ENCODE results near the gene TGM5.
A peak's percentile ranks its signal among the peaks of the same experiment; 100 is the strongest.
"Not testable (repeated sequence)": the region's sequence is repeated elsewhere in the genome, so short reads cannot be mapped to it uniquely, and the experiment has no call there.

TGM5 gene

DNA sequence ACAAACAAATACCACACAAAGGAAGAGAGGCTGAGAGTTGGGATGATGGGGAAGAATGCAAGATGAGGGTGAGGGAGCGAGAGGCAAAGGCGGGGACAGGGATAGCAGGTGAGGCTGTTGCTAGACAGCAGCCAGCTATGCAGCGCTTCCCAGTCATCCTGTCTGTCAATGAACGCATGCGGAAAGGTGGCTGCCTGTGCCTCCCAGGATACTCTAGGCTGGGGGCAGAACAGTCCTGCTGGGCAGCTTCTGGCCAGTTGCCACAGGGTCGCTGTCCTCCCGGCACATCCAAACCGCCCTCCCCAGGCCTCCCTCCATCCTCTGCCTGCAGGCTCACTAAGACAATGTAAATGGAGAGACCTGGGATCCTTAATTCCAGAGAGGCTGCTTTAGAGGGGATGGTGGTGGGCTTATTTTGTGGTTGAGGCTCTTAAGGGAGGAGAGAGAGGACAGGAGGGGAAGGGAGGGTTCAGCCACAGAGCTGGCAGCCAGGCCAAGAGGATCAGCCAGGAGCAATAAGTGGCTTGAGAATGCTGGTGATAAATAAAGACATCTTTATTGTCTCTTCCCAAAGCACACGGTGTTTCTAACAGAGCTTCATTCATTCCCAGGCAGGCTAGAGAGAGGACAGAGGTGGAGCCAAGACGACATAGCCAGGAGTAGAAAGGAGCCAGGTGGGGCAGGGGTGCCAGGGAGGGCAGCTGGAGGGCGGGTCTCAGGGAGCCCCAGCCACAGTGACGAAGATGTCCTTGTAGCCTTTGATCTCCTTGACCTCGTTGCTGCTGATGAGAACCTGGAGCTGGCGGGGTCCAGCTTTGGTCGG lies 9.2 kb upstream of the TGM5 start:
- no peak for DNase-seq

DNA sequence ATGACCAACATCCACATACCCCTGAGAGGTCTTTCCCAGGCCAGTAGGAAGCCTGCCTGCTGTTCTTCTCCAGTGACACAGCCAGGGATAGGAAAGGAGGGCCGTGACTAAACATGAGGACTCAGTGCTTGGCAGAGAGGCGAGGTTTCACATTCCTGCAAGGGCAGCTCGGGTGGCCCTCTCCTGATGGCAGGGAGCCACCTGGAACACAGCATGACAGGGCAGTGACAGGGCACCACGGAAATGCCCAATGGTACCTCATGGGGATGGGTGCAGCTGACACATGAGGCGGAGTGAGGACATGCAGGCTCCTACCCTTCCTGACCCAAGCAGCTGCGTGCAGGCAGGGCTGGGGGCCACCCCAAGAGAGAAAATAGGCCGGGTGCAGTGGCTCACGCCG lies 7.4 kb upstream of the TGM5 start:
- DNase-seq: no peak

DNA sequence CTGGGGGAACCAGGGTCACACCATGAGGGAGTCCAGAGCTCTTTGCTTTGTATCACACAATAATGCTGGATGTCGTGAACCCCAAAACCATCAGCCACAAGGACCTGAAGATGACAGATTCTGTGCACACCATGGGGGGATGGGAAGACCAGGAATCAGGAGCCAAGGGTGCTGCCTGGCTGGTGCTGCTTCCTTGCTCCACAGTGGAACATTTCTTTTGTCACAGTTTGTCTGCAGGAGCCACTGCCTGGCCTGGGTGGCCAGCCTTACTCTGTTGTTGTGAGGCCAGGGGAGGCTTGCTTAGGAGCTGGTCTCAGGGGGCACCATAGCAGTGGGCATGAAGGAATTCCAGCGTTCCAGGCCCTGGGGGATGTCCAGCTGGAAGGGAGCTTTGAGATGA lies 6.5 kb upstream of the TGM5 start:
- no peak for DNase-seq

DNA sequence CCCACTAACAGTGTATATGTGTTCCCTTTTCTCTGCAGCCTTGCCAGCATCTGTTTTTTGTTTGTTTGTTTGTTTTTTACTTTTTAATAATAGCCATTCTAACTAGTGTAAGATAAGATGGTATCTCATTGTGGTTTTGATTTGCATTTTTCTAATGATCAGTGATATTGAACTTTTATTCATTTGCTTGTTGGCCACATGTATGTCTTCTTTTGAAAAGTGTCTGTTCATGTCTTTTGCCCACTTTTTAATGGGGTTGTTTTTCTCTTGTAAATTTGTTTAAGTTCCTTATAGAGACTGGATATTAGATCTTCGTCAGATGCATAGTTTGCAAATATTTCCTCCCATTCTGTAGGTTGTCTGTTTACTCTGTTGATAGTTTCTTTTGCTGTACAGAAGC lies 5.2 kb upstream of the TGM5 start:
- not testable (repeated sequence) for DNase-seq

DNA sequence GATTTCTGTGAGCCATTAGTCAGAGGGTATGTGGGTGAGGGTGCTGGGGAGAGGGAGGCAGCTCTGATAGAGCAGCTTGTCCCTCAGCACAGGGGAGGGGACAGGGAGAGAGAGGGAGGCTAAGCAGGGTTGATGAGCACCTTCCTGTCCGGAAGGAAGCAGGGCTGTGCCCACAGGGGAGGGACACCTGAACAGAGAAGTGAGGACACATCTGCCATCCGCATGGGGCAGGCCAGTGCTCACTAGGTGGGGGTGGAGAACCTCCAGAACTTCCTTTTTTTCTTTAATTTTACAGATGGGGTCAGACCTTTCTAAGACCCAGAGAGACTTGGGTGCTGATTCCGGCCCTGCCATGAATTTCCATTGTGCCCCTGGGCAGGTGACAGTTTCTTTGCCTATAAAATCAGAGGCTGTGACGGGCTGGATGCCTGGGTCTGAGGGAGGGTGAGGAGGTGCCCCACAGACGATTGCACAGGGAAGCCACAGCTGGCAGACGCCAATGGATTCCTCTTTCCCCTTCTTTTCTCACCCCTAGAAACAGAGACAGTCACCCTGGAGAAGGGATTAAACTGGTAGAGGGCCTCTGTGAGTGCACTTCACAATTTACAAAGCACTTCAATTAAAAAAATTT lies 4.1 kb upstream of the TGM5 start:
- peak; percentile 35 for DNase-seq

DNA sequence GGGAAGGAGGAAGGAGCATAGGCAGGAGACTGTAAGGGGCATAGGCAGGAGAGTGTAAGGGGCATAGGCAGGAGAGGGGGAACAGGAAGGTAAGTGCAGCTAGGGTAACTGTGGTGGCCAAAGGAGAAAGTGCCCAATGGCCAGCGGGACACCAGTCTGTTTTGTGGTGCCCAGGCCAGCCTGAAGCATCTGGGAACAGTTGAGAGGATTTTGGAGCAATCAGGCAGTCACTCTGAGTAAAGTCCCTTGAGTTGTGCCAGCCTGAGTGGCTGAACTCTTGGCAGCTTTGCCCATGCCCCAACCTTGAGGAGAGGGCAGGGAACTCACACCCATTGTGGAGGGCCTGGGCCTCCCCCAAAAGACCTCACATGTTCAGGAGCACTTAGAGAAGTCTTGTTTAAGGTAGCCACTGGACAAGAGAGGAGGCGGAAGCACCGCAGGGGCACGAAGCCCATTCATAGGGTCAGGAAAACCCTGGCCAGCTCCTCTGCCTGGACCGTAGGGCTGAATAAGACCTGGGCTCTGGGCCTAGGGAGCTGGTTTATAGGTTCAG lies 3.5 kb upstream of the TGM5 start:
- no peak for DNase-seq

DNA sequence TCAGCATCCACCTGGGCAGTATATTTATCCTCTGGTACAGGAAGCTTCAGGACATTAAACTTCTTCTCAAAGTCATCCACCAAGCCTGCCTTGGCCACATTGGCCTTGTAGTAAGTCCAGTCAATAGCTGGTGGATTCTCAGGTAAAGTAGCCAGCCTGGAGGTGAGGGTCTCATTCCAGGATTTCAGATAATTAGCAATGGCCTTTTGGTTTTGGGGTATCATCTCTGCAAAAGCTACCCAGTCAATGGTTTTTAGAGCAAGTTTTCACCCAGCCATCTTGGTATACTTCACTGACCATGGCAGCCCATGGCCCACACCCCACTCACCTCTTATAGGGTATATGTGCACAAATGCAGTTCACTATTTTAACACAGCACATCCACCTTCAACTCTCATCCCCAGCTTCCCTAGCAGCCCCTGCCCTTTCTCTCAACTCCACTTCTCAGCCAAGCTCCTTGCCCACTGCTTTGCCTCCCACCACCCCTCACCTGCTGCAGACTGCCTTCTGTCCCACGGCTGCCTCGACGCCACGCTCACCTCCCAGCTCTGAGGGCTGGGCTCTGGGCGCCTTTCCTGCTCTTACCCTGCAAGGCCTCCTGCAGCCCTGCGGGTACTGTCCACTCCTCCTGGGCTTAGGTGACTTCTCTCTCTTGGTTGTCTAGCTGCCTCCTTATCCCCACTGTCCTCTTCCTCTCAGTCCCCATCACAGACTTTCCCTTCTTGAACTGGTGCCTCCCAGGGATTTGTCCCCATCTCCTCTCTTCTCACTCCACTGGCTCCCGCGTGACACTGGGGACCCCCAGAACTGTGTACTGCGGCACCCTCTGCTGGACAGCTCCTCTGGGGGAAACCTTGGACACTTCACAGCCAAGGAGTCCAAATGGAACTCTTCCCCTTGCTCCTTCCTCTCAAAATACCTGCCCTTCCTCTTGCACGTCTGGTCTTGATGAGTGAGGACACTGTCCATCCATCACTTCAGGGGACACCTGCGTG lies 1.7 kb upstream of the TGM5 start:
- DNase-seq: peak; percentile 53

DNA sequence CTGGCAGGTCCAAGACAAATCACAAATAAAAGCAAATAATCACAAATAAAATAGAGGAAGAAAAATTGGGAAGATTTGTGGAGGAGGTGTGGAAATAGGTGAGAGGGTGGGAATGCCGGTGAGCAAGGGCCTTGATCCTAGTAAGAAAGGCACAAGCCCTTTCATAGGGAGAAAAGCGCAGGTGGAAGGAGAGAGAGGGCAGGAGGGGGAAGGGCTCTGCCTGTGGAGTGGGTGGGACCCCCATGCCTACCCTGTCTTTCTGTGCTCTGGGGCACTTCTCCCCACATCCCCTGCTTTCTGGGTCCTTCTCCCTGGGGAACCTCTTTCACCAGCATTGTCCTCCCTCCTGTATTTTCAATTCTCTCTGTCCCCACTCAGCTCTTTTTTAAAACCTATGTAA lies 711 bp upstream of the TGM5 start:
- DNase-seq: no peak

DNA sequence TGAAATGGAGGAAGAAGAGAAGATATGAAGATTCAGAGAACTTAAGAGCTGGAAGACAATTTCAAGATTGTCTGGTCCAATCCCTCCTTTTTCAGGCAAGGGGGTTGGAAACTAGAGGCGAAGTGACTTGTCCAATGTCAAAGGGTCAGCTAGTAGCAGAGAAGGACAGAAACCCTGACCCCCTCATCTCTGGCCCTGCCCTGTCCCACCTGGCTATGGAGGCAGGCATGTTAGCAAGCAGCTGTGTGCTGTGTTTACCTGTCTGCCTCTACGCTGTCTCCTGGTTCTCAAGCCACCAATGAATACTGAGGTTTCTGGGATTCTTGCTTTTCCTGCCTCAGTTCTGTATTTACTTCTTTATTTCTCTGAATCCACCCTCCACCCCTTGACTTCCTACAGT lies 342 bp downstream of the TGM5 start:
- no peak for DNase-seq

DNA sequence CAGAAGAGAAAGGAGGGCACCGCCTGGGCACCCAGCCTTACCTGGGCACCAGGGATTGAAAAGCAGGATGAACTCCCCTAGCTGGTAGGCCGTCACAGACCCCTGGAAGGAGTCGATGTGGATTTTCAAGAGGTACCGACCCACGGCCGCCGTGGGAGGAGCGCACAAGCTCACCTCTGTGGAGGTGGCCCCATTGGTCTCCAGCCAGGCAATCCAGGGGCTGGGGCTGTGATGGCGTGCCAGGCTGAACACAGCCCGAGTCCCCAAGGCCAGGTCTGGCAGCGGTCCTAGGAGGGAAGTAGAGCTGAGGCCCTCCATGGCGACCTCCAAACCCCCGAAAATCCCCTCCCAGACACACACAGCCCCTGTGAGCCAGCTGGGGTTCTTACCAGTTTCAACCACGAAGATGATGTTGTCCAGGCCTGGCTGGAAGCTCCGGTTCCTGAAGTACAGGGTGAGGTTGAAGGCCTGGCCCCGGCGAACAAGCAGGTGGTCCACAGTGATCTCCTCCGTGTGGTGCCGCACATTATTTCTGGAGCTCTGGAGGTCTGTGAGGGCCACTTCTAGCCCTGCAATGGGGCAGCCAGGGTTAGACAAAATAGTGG lies 6.6 kb downstream of the TGM5 start:
- DNase-seq: no peak

DNA sequence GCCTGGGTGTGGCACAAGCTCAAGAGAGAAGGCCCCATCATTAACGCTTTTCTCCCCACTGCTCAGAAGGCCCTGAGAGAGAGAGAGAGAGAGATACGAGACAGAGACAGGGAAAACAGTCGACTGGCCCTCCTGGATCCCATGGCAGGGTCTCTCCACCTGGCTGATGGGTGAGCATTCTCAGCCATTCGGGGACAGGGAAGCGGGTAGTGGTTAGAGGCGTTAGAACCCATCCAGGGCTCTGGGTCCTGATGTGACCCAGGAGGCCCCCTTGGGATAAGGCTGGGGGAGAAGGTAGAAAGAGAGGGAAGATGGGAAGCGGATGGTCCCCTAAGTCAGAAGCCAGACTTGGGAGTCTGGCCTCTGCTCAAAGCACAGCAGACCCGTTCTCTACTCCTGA lies 7.9 kb downstream of the TGM5 start:
- no peak for DNase-seq

DNA sequence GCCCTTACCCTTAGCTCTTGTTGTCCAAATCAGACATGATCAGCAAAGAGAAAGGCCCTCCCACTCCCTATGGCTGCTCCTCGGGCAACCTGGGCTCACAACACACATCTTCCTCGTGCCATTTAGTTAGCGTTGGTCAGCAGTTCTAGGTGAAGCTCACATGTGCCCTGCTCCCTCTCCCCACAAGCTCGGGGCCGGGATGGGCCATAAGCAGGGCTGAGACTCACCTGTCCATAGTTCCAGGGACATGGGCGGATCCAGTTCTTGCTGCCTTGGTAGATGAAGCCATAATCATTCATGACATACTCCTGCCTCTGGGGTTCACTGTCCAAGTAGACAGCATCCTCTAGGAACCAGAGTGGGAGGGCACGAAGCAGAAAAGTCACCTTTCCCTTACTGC lies 10.4 kb downstream of the TGM5 start:
- no peak for DNase-seq

DNA sequence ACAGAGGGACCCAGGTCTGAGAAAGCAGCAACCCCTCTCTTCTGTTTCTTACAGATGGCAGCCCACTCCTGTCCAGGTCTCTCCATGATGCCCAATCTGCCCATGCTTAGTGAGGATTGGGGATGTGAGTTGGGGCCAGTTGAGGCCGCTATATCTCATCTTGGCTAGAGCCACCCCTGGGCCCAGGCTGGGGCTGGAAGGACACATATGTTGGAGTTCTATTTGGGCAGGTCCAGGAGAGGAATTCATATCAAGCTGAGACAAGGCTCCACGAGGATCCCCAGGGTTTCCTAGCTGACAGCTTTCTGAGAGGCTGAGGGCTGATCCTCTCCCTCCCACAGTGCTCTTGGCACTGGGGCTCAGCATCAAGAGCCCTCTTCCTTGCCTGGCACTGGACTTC lies 11.4 kb downstream of the TGM5 start:
- no peak for DNase-seq

DNA sequence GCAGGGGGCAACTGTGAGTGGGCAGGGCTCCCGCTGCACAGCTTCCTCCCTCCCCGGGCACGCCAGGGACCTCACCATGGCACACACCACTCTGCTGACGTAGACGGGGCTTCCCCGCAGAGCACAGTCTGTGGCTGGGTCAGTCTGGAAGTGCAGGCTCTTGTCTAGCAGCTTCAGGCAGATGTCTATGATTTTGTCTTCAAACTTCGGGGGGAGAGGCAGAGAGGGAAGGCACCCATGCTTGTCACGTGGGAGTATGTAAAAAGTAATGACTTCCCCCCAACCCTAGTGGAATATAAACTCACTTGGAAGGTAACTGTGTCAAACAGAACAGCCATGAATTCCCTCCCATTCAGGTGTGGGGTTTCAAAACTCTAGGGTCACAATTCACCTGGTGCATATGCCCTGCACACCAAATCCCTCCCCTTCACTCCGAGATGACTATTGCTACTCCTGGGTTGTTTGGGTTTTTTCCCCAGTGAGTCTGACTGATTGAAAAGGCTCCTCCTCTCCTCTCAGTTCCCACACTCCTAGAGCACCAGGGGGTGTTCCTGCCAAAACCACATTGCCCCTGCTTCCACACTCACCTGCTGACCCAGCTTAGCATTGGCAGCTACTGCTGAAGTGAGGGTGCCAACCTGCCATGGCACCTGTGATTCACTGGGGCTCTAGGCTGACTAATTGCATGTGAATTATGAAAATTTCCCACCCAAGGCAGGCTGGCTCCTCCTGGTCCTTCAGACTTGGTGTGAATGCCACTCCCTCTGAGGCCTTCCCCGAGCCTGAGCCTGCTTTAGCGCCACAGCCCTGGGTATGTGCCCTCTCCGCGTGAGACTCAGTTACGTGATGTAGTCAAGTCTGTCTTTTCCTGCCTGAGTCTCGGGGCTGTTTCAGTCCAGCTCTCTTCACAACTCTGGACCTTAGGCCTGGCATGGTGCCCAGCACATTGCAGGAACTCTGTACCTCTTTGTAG lies 13.0 kb downstream of the TGM5 start:
- DNase-seq: no peak

DNA sequence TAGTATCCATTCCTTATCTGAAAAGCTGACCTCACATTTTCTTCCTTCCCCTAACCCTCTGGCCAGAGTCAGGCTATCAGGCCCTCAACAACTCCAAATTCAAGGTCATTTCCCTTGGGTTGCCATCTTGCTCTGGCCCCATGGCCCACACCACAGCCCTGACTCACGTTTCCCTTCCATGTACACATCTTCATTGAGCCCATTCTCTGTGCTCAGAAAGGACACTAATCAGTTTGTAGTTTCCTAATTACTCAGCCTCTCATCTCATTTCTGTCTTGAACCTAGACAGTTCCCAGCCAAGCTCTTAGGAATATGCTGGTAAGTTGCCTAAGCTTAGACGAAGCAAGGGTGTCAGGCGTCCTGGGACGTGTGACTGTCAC lies 14.9 kb downstream of the TGM5 start:
- DNase-seq: peak; percentile 30

DNA sequence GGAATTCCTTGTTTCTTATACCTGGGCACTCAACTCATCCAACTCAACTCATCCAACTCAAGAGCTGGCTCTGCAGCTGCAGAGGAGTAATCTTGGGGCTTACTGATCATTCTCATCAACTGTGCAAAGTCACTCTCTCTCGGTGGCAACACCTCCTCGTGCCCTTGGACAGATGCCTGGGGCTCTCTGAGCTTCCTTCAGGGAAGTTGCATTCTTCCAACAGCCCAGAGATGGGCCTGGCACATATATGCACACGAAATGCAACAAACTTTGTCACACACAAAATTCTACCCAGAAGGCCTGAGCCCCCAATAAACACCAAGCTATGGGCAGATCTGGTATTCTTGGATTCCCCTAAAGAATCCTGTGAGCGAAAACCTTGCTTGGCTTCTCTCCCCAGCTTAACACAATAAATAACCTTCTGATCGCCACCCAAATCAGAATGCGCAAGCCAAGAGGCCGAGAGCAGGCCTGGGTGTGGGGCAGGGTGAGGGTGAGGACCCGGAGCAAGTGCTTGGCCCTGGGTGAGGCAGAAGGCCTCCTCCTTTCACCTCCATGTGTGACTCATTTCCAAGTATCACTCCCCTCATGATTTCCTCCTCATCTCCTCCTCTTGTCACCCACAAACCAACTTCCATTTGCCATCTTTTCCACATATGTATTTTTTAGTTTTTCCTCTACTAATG lies 15.4 kb downstream of the TGM5 start:
- DNase-seq: peak; percentile 25

DNA sequence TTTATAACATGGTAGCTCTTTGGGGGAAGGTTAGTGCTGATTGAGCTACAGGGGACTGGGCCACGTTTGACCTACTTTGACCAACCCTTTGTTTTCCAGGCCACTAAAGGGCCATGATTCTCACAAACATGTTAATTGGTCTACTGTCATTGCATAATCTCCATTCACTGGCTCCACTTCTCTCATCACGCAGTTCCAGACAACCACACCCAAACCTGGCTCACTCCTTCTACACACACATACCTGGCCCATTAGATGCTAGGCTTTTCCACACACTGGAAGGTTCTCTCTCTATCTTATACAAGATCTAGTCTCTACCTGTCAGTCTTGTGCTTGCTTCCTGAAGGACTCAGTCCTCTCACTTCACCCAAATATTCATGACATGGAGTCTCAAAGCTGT lies 15.9 kb downstream of the TGM5 start:
- DNase-seq: no peak

DNA sequence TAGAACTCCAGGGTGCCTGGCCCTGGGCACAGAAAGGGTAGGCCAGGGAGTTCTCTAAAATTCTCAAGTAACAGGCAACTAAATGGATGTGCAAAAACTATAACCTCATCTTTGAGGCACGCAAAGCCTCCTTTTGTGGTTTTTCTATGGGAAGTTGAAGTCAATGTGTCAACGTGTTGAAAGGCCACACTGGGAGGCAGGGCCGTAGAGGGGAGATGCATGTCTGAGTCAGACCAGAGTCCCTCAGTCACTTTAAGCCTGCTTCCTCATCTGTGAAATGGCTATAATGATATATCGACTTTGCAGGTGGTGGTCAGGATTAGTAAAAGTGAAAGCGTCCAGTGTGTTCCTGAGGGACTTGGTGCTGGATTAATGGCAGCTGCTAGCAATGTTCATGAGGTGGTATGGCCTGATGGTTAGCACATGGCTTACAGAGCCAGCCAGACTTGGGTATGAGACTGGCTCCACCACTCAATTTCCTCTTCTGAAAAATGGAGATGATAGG lies 17.0 kb downstream of the TGM5 start:
- peak; percentile 100 for DNase-seq

DNA sequence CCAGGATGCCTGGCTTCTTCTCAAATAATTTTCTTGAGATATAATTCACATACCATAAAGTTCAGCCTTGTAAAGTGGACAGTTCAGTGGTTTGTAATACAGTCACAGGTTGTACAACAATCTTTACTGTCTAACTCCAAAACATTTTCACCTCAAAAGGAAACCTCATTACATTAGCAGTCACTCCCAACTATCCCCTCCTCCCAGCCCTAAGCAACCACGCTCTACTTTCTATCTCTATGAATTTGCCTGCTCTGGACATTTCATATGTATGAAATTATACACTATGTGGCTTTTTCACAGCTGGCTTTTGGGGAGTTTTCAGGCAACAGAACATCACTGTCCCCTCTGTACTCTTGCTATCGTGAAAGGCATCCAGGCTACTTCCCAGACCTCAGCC lies 17.5 kb downstream of the TGM5 start:
- no peak for DNase-seq

DNA sequence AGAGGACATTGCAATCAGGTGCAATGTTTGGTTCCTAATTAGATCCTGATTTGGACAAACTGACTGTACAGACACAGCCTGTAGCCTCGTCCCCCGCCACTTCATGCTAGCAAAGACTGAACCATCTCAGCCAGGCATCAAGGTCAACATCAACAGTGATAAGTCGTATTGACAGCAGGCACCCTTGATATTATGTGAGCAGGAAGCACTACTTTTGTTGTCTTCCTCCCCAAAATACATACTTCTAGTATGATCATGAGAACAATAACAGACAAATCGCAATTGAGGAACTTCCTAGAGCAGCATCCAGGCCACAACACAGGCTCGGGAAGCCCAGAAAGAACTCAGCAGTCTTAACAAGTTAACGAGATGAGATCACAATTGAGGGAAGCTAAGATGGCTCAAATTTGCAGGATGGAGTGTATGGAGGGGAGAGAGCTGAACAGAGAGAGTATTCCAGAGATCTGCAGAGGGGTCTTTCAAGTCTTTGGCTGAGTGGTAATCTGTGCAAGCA lies 20.4 kb downstream of the TGM5 start:
- DNase-seq: peak; percentile 43

DNA sequence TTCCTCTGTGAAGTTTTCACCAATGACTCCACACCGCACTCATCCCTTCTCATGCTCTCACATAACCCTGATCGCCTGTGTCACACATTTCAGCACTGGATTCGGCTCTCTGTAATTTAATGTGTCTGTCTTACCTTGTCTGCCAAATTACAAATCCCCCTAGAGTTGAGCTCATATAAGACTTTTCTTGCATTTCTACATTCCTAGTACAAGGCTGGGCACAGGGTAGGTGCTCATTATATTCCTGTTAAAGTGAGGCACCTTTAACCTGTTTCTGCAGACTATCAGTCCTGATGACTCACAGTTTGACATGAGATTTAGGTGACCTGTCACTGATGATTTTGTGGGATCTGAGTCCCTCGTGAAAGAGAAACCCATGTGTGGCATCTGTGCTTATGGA lies 22.6 kb downstream of the TGM5 start:
- no peak for DNase-seq
